Left cardiac atrium (tissue), 4 donors: ENCODE data around the gene LSM14A. TPM values are rescaled to one million over a fixed set of nuclear protein-coding genes. Genes with fewer than 3 reads are reported as not detected.
"Not testable (repeated sequence)": the region's sequence is repeated elsewhere in the genome, so short reads cannot be mapped to it uniquely, and the experiment has no call there.

Experiments used
- ATAC-seq, 2 donors: fragments of 200-7000 bp; cut with Tn5 transposase; one replicate each; pipeline ENCODE4 v1.9.1; 2020; ENCODE audit warnings: mild to moderate bottlenecking in 2 of 2, moderate library complexity in 2 of 2
- DNase-seq: peaks from one replicate; pipeline ENCODE4 v3.0.0-alpha.2; 2020
- intact Hi-C, 2 donors: fragments of 100-400 bp; cut with DNase I; formaldehyde crosslinking; loops; one replicate each; pipeline versions ENCODE4 v1.14.1 to v1.15.1; 2022 to 2023
- long read RNA-seq: library from polyadenylated mRNA; unstranded; transcript quantifications from one replicate; pipeline ENCODE4 v2.0.0, GENCODE V29; 2021
- total RNA-seq, 2 donors: library from RNA; stranded (reverse); fragmentation: NEBNext Ultra II Directional; extraction: Animal tissue kit (Norgen Biotek cat#: 25700); gene quantifications; one replicate each; pipeline ENCODE4 v1.2.1, GENCODE V29; 2021
- donor health status: DM: no; HTN: yes; CAD: no.
- donor health status: DM: no; HTN: yes; CAD: no; lungs with severe emphysema.
- donor health status: DM: yes; HTN: yes; CAD: no.
- donor health status: Dilated cardiomyopathy.

LSM14A gene
- total RNA-seq, result 10 to 100 TPM; 77.3 to 83.4 TPM
- long read RNA-seq, transcript LSM14A-203 (10 exons, 3,596 nt), result major isoform, 44 of 106 reads
- long read RNA-seq, transcript LSM14A-201 (11 exons, 3,424 nt), result minor isoform, 29 of 106 reads
- long read RNA-seq, partial matches to known transcripts, result 9 of 106 reads
- long read RNA-seq, other reads (novel, unspliced or antisense), result 23 of 106 reads

DNA sequence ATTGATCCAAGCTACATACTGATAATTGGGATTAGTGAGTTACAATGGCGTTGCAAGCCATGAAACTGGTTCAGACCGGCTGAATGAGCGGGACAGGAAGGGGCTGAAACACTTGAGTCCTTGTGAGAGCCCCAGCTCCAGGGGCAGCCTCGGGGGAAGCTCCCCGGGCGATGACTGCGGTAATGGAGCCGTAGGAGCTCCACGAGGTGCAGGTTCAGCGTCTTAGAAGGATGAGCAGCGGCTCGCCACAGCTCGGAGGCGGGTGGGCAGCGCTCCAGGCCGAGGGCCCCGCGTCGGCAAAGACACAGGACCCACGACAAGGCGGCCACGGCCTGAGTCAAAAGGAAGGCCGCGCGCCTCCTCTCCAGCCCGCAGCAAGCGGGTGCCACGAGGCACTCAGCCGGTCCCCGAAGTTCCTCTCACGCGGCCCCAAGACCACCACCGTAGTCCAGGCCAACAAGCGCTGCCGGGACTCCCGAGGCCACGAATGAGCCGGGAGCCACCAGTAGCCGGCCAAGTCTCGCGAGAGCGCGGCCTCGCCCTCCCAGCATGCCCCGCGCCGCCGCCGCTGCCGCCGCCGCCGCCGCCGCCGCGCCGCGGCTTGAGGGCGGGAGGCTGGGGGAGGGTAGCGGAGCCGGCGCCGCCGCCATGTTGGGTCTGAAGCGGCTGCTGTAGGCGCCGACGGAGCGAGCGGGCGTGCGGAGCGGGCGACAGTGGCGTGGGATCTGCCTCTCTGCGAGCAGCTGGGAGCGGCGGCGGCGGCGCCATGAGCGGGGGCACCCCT lies at the start of gene LSM14A:
LSM14A (plus strand) TSS at position 628 of the 784 bp plus-strand sequence; CDS start at position 767, 139 bp downstream.
- ATAC-seq (peak; percentile 94 to 96), DNase-seq (peak; percentile 94)
- intact Hi-C loops, result no loop called here

DNA sequence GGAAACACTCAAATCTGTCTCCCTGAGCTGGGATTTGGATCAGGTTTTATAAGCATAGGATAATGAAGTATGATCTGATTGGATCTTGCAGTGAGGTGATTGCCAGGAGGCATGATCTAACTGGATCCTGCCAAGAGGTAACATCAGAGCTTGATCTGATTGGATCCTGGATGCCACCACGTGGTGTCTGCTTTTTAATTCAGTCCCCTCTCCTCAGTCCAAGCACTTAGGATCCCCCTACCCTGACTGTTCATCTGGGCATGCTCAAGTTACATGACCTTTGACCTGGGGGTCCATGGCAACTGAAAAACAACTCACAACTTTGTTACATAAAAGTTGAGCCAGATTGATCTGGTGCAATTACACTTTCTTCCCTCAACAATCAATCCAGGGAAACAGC lies 47.5 kb upstream of the LSM14A start:
- ATAC-seq (no peak), DNase-seq (no peak)
- intact Hi-C loops, result no loop called here

DNA sequence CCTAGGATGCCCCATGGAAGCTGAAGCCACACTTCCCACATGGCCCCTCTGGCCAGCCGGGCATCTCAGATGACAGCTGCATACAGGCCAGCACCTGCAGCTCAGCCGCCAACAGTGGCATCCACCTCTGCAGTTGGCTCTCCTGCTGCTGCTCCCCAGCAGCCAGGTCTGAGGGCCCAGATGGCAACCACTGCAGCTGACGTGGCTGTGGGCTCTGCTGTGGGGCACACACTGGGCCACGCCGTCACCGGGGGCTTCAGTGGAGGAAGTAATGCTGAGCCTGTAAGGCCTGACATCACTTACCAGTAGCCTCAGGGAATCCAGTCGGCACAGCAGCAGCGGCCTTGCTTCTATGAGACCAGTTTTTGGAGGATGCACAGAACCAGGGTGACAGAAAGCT lies 45.3 kb upstream of the LSM14A start:
- ATAC-seq (no peak), DNase-seq (no peak)
- intact Hi-C loops, result no loop called here

DNA sequence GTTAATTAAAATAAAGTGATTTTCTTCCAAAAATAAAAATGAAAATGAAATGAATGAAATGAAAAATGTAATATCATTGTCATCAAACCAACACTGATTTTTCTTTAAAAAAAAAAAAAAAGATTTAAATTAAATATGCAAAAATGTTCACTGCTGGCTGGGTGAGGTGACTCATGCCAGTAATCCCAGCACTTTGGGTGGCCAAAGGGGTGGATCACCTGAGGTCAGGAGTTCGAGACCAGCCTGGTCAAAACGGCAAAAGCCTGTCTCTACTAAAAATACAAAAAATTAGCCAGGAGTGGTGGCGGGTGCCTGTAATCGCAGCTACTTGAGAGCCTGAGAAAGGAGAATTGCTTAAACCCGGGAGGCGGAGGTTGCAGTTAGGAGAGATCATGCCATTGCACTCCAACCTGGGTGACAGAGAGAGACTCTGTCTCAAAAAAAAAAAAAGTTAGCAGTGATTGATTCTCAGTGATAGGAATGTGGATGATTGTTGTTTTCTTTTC lies 44.6 kb upstream of the LSM14A start:
- DNase-seq (no peak), ATAC-seq (no peak)
- intact Hi-C loops, result no loop called here

DNA sequence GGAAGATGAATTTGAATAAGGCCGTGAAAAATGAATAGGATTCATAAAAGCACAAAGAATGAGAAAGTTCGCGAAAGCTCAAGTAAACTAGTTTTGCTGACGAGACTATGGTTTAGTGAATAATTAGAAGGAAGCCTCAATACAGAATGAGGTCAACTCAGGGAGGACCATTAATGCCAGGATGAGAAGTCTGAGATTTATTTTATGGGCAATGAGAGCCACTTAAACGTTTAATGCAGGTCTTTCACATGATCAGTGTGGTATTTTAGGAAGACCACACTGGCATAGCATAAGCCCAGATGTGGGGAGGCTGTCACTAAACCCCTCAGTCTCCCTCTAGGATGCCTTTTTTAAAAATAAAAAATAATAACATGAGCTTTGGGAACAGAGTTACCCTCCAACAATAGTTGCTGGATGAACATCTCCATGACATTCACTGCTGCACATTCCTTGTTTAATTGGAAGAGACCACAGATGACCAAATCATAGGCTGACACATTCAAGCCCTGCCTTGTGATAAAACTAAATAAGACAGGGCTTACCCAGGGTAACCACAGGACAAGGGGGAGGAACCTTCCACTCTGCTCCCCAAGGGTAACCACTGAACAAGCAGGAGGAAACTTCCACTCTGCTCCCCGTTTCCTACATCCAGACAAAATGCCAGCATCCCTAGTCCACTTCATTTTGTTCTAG lies 43.6 kb upstream of the LSM14A start:
- intact Hi-C loops, result no loop called here
- DNase-seq (no peak), ATAC-seq (no peak)

DNA sequence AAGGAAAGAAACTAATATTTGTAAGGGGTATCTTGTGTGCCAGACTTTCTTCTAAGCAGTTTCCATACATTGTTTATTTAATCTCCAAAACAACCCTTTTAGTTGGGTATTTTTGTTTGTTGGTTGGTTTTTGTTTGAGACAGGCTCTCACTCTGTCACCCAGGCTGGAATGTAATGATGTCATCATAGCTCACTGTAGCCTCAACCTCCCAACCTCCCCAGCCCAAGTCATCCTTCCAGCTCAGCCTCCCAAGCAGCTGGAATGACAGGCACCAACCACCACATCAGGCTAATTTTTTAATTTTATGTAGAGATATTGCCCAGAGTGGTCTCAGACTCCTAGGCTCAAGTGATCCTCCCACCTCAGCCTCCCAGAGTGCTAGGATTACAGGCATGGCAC lies 41.2 kb upstream of the LSM14A start:
- intact Hi-C loops, result no loop called here
- no peak for DNase-seq
- no peak for ATAC-seq

DNA sequence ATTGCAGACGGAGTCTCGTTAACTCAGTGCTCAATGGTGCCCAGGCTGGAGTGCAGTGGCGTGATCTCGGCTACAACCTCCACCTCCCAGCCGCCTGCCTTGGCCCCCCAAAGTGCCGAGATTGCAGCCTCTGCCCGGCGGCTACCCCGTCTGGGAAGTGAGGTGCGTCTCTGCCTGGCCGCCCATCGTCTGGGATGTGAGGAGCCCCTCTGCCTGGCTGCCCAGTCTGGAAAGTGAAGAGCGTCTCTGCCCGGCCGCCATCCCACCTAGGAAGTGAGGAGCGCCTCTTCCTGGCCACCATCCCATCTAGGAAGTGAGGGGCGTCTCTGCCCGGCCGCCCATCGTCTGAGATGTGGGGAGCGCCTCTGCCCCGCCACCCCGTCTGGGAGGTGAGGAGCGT lies 40.2 kb upstream of the LSM14A start:
- ATAC-seq, DNase-seq, intact Hi-C loops: not testable (repeated sequence)

DNA sequence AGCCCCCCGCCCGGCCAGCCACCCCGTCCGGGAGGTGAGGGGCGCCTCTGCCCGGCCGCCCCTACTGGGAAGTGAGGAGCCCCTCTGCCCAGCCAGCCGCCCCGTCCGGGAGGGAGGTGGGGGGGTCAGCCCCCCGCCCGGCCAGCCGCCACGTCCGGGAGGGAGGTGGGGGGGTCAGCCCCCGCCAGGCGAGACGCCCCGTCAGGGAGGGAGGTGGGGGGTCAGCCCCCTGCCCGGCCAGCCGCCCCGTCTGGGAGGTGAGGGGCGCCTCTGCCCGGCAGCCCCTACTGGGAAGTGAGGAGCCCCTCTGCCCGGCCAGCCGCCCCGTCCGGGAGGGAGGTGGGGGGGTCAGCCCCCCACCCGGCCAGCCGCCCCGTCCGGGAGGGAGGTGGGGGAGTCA lies 39.6 kb upstream of the LSM14A start:
- ATAC-seq, DNase-seq, intact Hi-C loops: not testable (repeated sequence)

DNA sequence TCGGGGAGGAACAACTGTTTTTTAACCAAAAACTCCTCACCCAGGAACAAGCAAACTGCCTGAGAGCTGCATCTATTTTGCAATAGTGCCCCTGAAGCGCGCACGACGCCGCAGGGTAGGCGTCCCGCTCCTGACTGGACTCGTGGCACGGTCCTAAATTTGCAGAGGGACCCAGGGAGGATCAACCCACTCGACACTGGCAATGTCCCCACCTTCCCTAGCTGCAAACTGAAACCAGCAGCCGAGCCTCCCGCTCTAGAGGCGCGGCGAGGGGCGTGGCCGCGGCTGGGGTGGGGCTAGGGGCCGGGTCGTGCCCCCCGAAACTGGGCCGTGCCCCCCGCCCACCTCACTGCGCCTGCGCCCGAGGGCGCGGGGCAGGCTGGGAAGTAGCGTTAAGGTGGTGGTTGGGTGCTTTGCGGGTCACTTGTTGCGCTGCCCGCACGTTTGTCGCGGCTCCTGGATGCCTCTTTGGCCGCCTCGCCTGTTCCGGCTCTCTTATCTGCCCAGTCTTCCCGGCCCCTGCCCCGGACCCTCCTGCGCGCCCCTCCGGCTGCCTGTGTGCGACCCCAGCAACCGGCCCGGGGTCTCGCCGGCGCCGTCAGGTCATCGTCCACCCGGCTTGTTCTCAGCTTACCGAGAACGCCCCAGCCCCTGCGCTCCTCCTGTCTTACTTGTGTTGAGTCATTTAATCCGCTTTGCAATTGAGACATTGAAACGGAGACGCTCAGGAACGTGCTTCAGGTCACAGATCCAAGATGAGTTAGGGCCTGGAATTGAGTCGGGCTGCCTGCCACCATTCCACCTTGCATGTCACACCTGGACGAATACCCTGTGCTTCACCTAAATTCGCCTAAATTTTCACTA lies 37.9 kb upstream of the LSM14A start:
- ATAC-seq, result peak; percentile 100
- intact Hi-C loops, result no loop called here
- peak; percentile 90 for DNase-seq

DNA sequence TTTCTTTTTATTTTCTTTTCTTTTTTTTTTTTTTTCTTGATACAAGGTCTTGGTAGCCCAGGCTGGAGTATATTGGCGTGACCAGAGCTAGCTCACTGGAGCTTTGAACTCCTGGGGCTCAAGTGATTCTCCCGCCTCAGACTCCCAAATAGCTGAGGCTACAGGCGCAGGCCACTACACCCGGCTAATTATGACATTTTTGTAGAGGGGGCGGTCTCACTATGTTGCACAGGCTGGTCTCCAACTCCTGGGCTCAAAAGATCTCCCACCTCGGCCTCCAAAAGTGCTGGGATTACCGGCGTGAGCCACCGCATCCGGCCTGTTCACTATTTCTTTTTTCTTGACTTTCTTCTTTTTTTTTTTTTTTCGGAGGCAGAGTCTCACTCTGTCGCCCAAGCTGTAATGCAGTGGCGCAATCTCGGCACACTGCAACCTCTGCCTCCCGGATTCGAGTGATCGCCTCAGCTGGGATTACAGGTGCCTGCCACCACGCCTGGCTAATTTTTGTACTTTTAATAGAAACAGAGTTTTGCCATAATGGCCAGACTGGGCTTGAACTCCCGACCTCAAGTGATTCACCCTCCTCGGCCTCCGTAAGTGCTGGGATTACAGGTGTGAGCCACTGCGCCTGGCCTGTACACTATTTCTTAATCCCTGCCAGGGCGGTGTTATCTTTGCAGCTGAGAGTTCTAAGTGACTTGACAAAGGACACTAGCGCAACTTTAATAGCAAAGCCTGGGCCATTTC lies 37.1 kb upstream of the LSM14A start:
- DNase-seq (no peak), ATAC-seq (no peak)
- intact Hi-C loops, result no loop called here

DNA sequence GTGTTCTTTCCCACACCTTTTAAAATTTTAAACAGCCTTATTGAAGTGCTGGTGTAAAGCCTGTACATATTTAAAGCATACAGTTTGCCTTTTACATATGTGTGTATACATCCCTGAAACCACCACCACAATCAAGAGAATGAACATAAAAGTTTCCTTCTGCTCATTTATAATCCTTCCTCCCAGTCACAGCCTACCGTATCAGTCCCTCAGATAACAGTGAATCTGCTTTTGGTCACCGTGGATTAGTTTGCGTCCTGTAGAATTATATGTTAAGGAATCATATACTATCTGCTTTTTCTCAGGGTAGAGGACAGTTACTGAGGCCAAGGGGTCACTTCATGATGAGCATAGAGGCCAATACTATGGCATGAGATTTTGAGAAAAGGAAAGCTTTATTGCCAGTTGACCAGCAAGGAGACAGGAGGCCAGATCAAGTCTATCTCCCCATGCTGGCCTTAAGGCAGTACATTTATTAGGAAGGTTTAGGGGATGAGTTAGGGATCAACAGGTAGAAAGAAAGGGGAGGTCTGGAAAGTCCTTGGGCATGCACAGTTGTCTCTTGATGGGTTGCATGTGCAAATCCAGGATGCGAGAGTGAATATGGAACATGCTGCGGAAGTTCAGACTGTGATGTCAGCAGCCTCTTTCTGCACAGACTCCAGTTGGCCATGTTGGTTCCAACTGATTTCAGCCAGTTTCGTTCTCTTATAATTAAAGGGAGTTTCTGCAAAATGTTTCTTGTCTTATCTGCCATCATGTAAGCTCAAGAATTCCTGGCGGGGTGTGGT lies 36.3 kb upstream of the LSM14A start:
- ATAC-seq (no peak), DNase-seq (no peak)
- intact Hi-C loops, result no loop called here

DNA sequence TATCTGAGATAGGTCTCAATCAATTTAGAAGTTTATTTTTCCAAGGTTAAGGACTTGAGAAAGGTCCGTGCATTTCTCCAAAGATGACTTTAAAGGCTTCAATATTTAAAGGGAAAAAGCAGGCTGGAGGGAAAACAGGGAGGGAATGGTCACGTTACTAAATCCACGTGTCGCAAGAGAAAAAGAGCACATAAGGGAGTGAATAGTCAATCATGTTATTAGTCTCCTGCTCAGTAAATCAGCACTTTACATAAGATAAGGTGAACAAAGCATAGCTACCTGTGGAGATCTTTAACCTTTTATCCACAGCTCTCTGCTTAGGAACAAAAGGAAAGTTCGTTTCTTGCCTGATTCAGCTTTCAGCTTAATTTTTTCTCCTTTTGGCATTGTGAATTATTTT lies 31.3 kb upstream of the LSM14A start:
- intact Hi-C loops, result loop anchor here (10.0 kb wide), 2 partner anchors 96 to 366 kb away; no protein-coding TSS in a partner anchor
- DNase-seq (no peak), ATAC-seq (no peak)

DNA sequence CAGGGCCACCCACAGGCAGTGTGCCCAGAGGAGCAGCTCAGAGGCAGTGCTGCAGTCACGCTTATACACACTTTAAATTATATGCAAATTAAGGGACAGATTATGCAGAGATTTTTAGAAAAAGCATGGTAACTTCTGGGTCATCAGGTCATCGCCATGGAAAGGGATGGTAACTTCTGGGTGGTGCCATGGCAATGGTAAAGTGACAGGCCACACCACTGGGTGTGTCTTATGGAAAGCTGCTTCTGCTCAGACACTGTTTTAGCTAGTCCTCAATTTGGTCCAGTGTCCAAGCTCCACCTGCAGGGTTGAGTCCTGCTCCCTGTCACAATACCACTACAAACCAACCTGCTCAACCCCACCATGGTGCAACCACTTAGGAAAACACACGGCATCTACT lies 29.9 kb upstream of the LSM14A start:
- intact Hi-C loops, result loop anchor here (10.0 kb wide), 2 partner anchors 98 to 368 kb away; no protein-coding TSS in a partner anchor
- DNase-seq (no peak), ATAC-seq (no peak)

DNA sequence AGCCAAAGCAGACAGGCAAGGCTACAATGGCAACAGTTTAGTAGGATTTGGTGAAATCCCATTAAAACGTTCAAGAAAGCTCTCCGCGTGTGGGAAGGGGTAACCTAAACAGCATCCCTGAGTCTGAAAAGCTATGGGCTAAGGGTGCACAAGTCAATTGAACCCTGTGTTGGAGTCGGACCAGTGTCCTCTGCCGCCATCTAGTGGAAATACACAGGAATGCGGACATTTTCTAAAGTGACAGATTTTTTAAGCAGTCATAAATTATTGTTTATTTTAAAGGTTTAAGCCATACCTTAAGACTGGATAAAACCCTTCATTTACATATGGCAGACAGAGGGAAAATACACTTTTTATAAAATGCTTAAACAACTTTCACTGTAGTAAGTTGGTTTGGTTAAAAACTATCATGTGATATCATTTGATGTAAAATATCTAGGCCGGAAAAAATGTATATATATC lies 26.5 kb upstream of the LSM14A start:
- intact Hi-C loops, result loop anchor here (5.0 to 10.0 kb wide), 3 partner anchors 101 to 371 kb away; no protein-coding TSS in a partner anchor
- DNase-seq, result peak; percentile 33
- peak; percentile 50 to 56 for ATAC-seq

DNA sequence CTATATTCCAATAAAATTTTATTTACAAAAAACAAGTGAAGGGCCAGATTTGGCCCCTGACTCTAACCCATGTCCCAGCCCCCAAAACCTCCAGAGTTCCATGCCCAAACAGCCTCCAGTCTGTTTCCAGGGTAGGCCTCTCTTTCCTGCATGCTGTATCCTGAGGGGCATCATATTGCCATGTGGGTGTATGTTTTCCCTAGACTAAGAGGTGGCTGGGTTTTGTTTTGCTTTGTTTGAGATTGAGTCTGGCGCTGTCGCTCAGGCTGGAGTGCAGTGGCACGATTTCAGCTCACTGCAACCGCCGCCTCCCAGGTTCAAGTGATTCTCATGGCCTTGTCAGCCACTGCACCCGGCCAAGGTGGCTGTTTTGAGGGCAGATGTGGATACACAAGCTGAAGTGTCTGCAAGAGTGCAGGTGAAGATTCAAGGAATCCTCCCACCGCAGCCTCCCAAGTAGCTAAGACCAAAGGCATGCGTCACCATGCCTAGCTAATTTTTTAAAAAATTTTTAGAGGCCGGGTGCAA lies 23.6 kb upstream of the LSM14A start:
- intact Hi-C loops, result loop anchor here (5.0 to 10.0 kb wide), 3 partner anchors 104 to 374 kb away; no protein-coding TSS in a partner anchor
- ATAC-seq, result no peak
- no peak for DNase-seq

DNA sequence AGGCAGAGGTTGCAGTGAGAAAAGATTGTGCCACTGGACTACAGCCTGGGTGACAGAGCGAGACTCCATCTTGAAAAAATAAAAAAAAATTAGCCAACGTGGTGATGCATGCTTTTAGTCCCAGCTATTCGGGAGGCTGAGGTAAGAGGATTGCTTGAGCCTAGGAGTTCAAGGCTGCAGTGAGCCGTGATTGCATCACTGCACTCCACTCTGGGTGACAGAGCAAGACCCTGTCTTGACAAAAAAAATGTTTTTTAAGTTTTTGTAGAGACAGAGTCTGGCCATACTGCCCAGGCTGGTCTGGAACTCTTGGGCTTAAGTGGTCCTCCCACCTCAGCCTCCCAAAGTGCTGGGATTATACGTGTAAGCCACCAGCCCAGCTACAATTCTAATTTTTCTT lies 22.4 kb upstream of the LSM14A start:
- intact Hi-C loops, result loop anchor here (5.0 to 10.0 kb wide), 3 partner anchors 105 to 375 kb away; no protein-coding TSS in a partner anchor

DNA sequence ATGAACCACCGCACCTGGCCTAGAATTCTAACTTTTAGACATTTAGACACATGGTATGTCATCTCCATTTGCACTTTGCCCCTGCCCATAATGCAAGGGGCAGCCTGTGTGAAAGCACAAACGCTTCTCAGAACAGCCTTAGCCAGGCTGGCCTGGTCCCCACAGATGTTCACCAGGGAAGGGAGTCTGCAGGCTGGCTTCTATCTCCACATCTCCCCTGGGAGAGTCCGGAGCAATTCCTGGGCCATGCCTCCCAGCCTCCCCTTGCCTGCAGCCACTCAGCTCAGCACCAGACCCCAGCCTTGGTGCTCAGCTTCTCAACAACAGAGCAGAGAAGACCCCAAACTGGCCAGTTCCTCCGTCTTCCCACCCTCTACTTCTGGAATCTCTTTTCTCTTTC lies 21.7 kb upstream of the LSM14A start:
- ATAC-seq, result no peak
- intact Hi-C loops, result no loop called here
- DNase-seq, result no peak

More for the DNA sequence above, 22.4 kb upstream of the LSM14A start:
- DNase-seq (no peak), ATAC-seq (no peak)
